H1 (cell line): ENCODE data around the gene JTB.

ENCODE experiments used
- BRCA1 ChIP-seq: IDR thresholded peaks from 2 replicates; pipeline ENCODE4 v1.6.1; 2012; ENCODE audit warnings: low read depth, low read length, improper control_type of control experiment
- CREB1 ChIP-seq: IDR thresholded peaks from 2 replicates; pipeline ENCODE4 v1.6.1; 2012; ENCODE audit warnings: inconsistent platforms
- EZH2 ChIP-seq: fragments of 200-600 bp; sonication (generic); IDR thresholded peaks from 2 replicates; pipeline ENCODE4 v1.7.1; 2012; ENCODE audit warnings: low read depth, mild to moderate bottlenecking, moderate library complexity, low read length, inconsistent platforms; ENCODE audit not compliant: severe bottlenecking
- JUN ChIP-seq: IDR thresholded peaks from 2 replicates; pipeline ENCODE4 v1.6.1; 2011; ENCODE audit warnings: low read depth, mild to moderate bottlenecking, improper control_type of control experiment, low read length
- POLR2A ChIP-seq, 2 experiments: IDR thresholded peaks; 1 replicate in 1 of 2; 2 replicates in 1 of 2; pipeline ENCODE4 v1.6.1; 2011; ENCODE audit warnings: low read depth in 2 of 2, low read length in 2 of 2, mild to moderate bottlenecking in 2 of 2; ENCODE audit errors: control extremely low read depth in 1 of 2
- POLR2AphosphoS5 ChIP-seq: IDR thresholded peaks from 2 replicates; pipeline ENCODE4 v1.6.1; 2011; ENCODE audit warnings: low read depth, low read length
- POU5F1 ChIP-seq: IDR thresholded peaks from 2 replicates; pipeline ENCODE4 v1.6.1; 2011; ENCODE audit warnings: low read depth, mild to moderate bottlenecking, low read length, moderate library complexity
- RXRA ChIP-seq: IDR thresholded peaks from 2 replicates; pipeline ENCODE4 v1.6.1; 2011; ENCODE audit warnings: low read depth, mild to moderate bottlenecking, low read length, moderate library complexity; ENCODE audit not compliant: insufficient read depth
- SAP30 ChIP-seq: fragments of 300-600 bp; sonication (generic); IDR thresholded peaks from 2 replicates; pipeline ENCODE4 v1.7.1; 2012; ENCODE audit warnings: low read length, moderate library complexity, mild to moderate bottlenecking, inconsistent platforms; ENCODE audit not compliant: insufficient read depth, insufficient replicate concordance
- TF ChIP-seq, protein P1 (sequence below): IDR thresholded peaks from 2 replicates; pipeline ENCODE4 v1.6.1; 2012; ENCODE audit warnings: low read length, inconsistent platforms
- TF ChIP-seq, protein P2 (sequence below): fragments of 300-600 bp; sonication (generic); IDR thresholded peaks from 2 replicates; pipeline ENCODE4 v1.7.1; 2012; ENCODE audit warnings: low read length, moderate library complexity, mild to moderate bottlenecking, inconsistent platforms; ENCODE audit not compliant: insufficient replicate concordance
- TF ChIP-seq, protein P3 (sequence below), 3 experiments: IDR thresholded peaks; 1 replicate in 2 of 3; 2 replicates in 1 of 3; pipeline versions ENCODE4 v1.5.1 to v1.6.1; 2011; ENCODE audit warnings: low read length in 3 of 3, mild to moderate bottlenecking in 3 of 3, inconsistent platforms in 2 of 3, low read depth in 1 of 3, moderate library complexity in 1 of 3; ENCODE audit not compliant: insufficient read depth in 1 of 3; ENCODE audit errors: control extremely low read depth in 1 of 3

DNA sequence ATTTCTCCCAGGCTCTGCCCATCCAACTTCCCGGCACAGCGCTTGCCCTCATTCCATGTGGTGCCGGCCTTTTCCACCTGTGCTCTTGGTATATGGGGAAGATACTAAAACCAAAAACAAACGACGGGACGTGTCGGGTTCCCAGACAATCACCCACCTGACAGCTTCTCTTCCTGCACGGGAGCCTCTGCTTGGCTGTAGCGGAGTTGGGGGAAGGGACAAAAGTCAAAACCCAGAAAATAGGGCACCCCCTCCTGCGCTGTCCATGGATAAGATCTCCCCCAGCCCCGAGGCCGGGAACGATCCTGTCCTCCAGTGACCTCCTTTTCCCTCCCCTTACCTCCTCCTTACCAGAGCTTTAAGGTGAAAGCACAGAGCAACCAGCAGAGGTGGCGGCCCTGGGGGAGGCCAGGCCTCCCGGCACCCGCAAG is 640 bp downstream of the JTB start:
- TF ChIP-seq, protein P1, sequence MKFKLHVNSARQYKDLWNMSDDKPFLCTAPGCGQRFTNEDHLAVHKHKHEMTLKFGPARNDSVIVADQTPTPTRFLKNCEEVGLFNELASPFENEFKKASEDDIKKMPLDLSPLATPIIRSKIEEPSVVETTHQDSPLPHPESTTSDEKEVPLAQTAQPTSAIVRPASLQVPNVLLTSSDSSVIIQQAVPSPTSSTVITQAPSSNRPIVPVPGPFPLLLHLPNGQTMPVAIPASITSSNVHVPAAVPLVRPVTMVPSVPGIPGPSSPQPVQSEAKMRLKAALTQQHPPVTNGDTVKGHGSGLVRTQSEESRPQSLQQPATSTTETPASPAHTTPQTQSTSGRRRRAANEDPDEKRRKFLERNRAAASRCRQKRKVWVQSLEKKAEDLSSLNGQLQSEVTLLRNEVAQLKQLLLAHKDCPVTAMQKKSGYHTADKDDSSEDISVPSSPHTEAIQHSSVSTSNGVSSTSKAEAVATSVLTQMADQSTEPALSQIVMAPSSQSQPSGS = no peak
- TF ChIP-seq EZH2 (no peak), RXRA (no peak), POLR2A (IDR thresholded peaks at IDR 0.05; ENCODE audit: control extremely low read depth in 1 of 2, low read depth in 2 of 2, low read length in 2 of 2) (peak in 1 of 2 experiments; percentile 33; a peak in 1 of 3 replicates), CREB1 (no peak), POU5F1 (no peak), BRCA1 (no peak), JUN (no peak), SAP30 (peak; percentile 52), POLR2AphosphoS5 (no peak)
- TF ChIP-seq, protein P2, sequence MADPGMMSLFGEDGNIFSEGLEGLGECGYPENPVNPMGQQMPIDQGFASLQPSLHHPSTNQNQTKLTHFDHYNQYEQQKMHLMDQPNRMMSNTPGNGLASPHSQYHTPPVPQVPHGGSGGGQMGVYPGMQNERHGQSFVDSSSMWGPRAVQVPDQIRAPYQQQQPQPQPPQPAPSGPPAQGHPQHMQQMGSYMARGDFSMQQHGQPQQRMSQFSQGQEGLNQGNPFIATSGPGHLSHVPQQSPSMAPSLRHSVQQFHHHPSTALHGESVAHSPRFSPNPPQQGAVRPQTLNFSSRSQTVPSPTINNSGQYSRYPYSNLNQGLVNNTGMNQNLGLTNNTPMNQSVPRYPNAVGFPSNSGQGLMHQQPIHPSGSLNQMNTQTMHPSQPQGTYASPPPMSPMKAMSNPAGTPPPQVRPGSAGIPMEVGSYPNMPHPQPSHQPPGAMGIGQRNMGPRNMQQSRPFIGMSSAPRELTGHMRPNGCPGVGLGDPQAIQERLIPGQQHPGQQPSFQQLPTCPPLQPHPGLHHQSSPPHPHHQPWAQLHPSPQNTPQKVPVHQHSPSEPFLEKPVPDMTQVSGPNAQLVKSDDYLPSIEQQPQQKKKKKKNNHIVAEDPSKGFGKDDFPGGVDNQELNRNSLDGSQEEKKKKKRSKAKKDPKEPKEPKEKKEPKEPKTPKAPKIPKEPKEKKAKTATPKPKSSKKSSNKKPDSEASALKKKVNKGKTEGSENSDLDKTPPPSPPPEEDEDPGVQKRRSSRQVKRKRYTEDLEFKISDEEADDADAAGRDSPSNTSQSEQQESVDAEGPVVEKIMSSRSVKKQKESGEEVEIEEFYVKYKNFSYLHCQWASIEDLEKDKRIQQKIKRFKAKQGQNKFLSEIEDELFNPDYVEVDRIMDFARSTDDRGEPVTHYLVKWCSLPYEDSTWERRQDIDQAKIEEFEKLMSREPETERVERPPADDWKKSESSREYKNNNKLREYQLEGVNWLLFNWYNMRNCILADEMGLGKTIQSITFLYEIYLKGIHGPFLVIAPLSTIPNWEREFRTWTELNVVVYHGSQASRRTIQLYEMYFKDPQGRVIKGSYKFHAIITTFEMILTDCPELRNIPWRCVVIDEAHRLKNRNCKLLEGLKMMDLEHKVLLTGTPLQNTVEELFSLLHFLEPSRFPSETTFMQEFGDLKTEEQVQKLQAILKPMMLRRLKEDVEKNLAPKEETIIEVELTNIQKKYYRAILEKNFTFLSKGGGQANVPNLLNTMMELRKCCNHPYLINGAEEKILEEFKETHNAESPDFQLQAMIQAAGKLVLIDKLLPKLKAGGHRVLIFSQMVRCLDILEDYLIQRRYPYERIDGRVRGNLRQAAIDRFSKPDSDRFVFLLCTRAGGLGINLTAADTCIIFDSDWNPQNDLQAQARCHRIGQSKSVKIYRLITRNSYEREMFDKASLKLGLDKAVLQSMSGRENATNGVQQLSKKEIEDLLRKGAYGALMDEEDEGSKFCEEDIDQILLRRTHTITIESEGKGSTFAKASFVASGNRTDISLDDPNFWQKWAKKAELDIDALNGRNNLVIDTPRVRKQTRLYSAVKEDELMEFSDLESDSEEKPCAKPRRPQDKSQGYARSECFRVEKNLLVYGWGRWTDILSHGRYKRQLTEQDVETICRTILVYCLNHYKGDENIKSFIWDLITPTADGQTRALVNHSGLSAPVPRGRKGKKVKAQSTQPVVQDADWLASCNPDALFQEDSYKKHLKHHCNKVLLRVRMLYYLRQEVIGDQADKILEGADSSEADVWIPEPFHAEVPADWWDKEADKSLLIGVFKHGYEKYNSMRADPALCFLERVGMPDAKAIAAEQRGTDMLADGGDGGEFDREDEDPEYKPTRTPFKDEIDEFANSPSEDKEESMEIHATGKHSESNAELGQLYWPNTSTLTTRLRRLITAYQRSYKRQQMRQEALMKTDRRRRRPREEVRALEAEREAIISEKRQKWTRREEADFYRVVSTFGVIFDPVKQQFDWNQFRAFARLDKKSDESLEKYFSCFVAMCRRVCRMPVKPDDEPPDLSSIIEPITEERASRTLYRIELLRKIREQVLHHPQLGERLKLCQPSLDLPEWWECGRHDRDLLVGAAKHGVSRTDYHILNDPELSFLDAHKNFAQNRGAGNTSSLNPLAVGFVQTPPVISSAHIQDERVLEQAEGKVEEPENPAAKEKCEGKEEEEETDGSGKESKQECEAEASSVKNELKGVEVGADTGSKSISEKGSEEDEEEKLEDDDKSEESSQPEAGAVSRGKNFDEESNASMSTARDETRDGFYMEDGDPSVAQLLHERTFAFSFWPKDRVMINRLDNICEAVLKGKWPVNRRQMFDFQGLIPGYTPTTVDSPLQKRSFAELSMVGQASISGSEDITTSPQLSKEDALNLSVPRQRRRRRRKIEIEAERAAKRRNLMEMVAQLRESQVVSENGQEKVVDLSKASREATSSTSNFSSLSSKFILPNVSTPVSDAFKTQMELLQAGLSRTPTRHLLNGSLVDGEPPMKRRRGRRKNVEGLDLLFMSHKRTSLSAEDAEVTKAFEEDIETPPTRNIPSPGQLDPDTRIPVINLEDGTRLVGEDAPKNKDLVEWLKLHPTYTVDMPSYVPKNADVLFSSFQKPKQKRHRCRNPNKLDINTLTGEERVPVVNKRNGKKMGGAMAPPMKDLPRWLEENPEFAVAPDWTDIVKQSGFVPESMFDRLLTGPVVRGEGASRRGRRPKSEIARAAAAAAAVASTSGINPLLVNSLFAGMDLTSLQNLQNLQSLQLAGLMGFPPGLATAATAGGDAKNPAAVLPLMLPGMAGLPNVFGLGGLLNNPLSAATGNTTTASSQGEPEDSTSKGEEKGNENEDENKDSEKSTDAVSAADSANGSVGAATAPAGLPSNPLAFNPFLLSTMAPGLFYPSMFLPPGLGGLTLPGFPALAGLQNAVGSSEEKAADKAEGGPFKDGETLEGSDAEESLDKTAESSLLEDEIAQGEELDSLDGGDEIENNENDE = no peak
- TF ChIP-seq, protein P3, sequence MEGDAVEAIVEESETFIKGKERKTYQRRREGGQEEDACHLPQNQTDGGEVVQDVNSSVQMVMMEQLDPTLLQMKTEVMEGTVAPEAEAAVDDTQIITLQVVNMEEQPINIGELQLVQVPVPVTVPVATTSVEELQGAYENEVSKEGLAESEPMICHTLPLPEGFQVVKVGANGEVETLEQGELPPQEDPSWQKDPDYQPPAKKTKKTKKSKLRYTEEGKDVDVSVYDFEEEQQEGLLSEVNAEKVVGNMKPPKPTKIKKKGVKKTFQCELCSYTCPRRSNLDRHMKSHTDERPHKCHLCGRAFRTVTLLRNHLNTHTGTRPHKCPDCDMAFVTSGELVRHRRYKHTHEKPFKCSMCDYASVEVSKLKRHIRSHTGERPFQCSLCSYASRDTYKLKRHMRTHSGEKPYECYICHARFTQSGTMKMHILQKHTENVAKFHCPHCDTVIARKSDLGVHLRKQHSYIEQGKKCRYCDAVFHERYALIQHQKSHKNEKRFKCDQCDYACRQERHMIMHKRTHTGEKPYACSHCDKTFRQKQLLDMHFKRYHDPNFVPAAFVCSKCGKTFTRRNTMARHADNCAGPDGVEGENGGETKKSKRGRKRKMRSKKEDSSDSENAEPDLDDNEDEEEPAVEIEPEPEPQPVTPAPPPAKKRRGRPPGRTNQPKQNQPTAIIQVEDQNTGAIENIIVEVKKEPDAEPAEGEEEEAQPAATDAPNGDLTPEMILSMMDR (IDR thresholded peaks at IDR 0.05; ENCODE audit: control extremely low read depth in 1 of 3, insufficient read depth in 1 of 3, low read depth in 1 of 3, low read length in 3 of 3) = no peak
